A549 (cell line): Measurements from ENCODE around the gene GINS1. TPM values are rescaled to one million over a fixed set of nuclear protein-coding genes. Genes with fewer than 3 reads are reported as not detected.
"Not testable (repeated sequence)": the region's sequence is repeated elsewhere in the genome, so short reads cannot be mapped to it uniquely, and the experiment has no call there.

ENCODE experiments used
- ATAC-seq, 2 experiments: fragments of 200-7000 bp in 1 of 2; fragments of >200 bp in 1 of 2; cut with Nextera tagmentation in 1 of 2; cut with Tn5 transposase in 1 of 2; 3 replicates each; pipeline versions ENCODE4 v1.8.0 to v1.9.1; 2018 to 2020; ENCODE audit warnings: mild to moderate bottlenecking in 1 of 2, moderate library complexity in 1 of 2
- CTCF ChIA-PET: fragments of 300-600 bp; sonication (Branson Sonifier 250); formaldehyde crosslinking; extraction: SDS; loops from one replicate; lab custom pipeline; 2021; ENCODE audit warnings: antibody characterized with exemption, inconsistent platforms; lab: Yijun Ruan, JAX
- POLR2A ChIA-PET: fragments of 350-600 bp; formaldehyde crosslinking; extraction: SDS; loops from one replicate; lab custom pipeline; 2021; ENCODE audit warnings: antibody characterized with exemption, inconsistent platforms; lab: Yijun Ruan, JAX
- DNase-seq, 2 experiments: peaks; one replicate each; pipeline versions ENCODE4 v3.0.0 to v3.0.0-alpha.2; 2011 to 2016; ENCODE audit warnings: low read depth in 1 of 2, low spot score in 1 of 2
- FAIRE-seq: peaks from 2 replicates; lab custom pipeline; 2011; peaks lifted over from hg19 to GRCh38; lab: Jason Lieb, UNC
- H3K27ac ChIP-seq, 2 experiments: fragments of >200 bp; sonication (Bioruptor Twin); formaldehyde crosslinking; 3 replicates each; pipeline ENCODE4 v1.5.1; 2016 to 2017
- H3K4me1 ChIP-seq: fragments of >200 bp; sonication (Bioruptor Twin); formaldehyde crosslinking; 3 replicates; pipeline ENCODE4 v1.6.1; 2016
- H3K4me2 ChIP-seq: fragments of >200 bp; sonication (Bioruptor Twin); formaldehyde crosslinking; 3 replicates; pipeline ENCODE4 v1.6.1; 2016
- H3K4me3 ChIP-seq: fragments of >200 bp; sonication (Bioruptor Twin); formaldehyde crosslinking; 3 replicates; pipeline ENCODE4 v1.5.1; 2016
- H3K9me3 ChIP-seq: fragments of >200 bp; sonication (Bioruptor Twin); formaldehyde crosslinking; 3 replicates; pipeline ENCODE4 v1.6.1; 2016
- ATOH8 ChIP-seq: fragments of 250-450 bp; sonication (Bioruptor Pico); IDR thresholded peaks from 2 replicates; pipeline ENCODE4 v1.5.0; 2020; ENCODE audit warnings: low read depth, mild to moderate bottlenecking, moderate library complexity
- CBX2 ChIP-seq: fragments of 200-600 bp; sonication (generic); IDR thresholded peaks from 2 replicates; pipeline ENCODE4 v1.6.1; 2016; ENCODE audit warnings: low read depth, mild to moderate bottlenecking, borderline replicate concordance
- CEBPB ChIP-seq, 2 experiments: fragments of >200 bp in 1 of 2; sonication (Bioruptor Twin) in 1 of 2; formaldehyde crosslinking in 1 of 2; IDR thresholded peaks; 2 replicates each; pipeline ENCODE4 v1.6.1; 2012 to 2016
- CHD2 ChIP-seq: fragments of 150-350 bp; IDR thresholded peaks from 2 replicates; pipeline ENCODE4 v1.6.1; 2014; ENCODE audit warnings: low read length; ENCODE audit not compliant: partially characterized antibody
- EHMT2 ChIP-seq: fragments of 200-600 bp; sonication (generic); IDR thresholded peaks from 2 replicates; pipeline ENCODE4 v1.6.1; 2016; ENCODE audit warnings: antibody characterized with exemption, low read depth, mild to moderate bottlenecking, moderate library complexity
- GATA3 ChIP-seq: IDR thresholded peaks from 2 replicates; pipeline ENCODE4 v1.6.1; 2012; ENCODE audit warnings: borderline replicate concordance
- HOXA7 ChIP-seq: fragments of 250-450 bp; sonication (Bioruptor Pico); IDR thresholded peaks from 2 replicates; pipeline ENCODE4 v1.5.0; 2020; ENCODE audit warnings: mild to moderate bottlenecking, moderate library complexity
- HOXB13 ChIP-seq: fragments of 250-450 bp; sonication (Bioruptor Pico); IDR thresholded peaks from 2 replicates; pipeline ENCODE4 v1.5.0; 2020; ENCODE audit warnings: low read depth, mild to moderate bottlenecking, moderate library complexity
- KDM5A ChIP-seq: fragments of 200-600 bp; sonication (generic); IDR thresholded peaks from 2 replicates; pipeline ENCODE4 v1.6.1; 2016; ENCODE audit warnings: antibody characterized with exemption, mild to moderate bottlenecking
- MAFK ChIP-seq: fragments of 450-650 bp; IDR thresholded peaks from 2 replicates; pipeline ENCODE4 v1.6.1; 2014; ENCODE audit not compliant: partially characterized antibody
- MYC ChIP-seq: IDR thresholded peaks from 2 replicates; pipeline ENCODE4 v1.6.1; 2012; ENCODE audit warnings: mild to moderate bottlenecking, inconsistent platforms, low read length, improper control_type of control experiment, borderline replicate concordance
- NFE2L2 ChIP-seq: fragments of 150-350 bp; conservative IDR thresholded peaks from 2 replicates; pipeline ENCODE4 v1.6.1; 2014; ENCODE audit warnings: low read length
- NPAS2 ChIP-seq: fragments of 250-450 bp; sonication (Bioruptor Pico); IDR thresholded peaks from 2 replicates; pipeline ENCODE4 v1.8.0; 2022; ENCODE audit warnings: mild to moderate bottlenecking, moderate library complexity, borderline replicate concordance
- RAD21 ChIP-seq, 2 experiments: fragments of >200 bp in 1 of 2; sonication (Bioruptor Twin) in 1 of 2; formaldehyde crosslinking in 1 of 2; IDR thresholded peaks in 1 of 2; conservative IDR thresholded peaks in 1 of 2; 2 replicates in 1 of 2; 3 replicates in 1 of 2; pipeline ENCODE4 v1.6.1; 2012 to 2018; ENCODE audit warnings: inconsistent platforms in 1 of 2
- RARB ChIP-seq: fragments of 250-450 bp; sonication (Bioruptor Pico); IDR thresholded peaks from 2 replicates; pipeline ENCODE4 v1.8.0; 2021; ENCODE audit warnings: mild to moderate bottlenecking, moderate library complexity
- RCOR1 ChIP-seq: fragments of 150-350 bp; IDR thresholded peaks from 2 replicates; pipeline ENCODE4 v1.6.1; 2014; ENCODE audit warnings: antibody characterized with exemption, low read length, low read depth
- SMC3 ChIP-seq: fragments of >200 bp; sonication (Bioruptor Twin); formaldehyde crosslinking; IDR thresholded peaks from 3 replicates; pipeline ENCODE4 v1.6.1; 2018; ENCODE audit warnings: inconsistent platforms
- TFCP2L1 ChIP-seq: fragments of 250-450 bp; sonication (Bioruptor Pico); IDR thresholded peaks from 2 replicates; pipeline ENCODE4 v1.5.0; 2021; ENCODE audit warnings: mild to moderate bottlenecking
- TP53 ChIP-seq: fragments of 250-450 bp; sonication (Bioruptor Pico); IDR thresholded peaks from 2 replicates; pipeline ENCODE4 v1.5.0; 2021; ENCODE audit warnings: mild to moderate bottlenecking, moderate library complexity
- ZC3H11A ChIP-seq: fragments of 450-650 bp; IDR thresholded peaks from 2 replicates; pipeline ENCODE4 v1.6.1; 2014; ENCODE audit warnings: antibody characterized with exemption, mild to moderate bottlenecking
- ZFP36 ChIP-seq: fragments of 450-650 bp; IDR thresholded peaks from 2 replicates; pipeline ENCODE4 v1.6.1; 2014; ENCODE audit warnings: borderline replicate concordance; ENCODE audit not compliant: partially characterized antibody
- WGBS: methylation state at CpG from one replicate; pipeline ENCODE4 v1.1.6; 2017; ENCODE audit errors: missing lambda C conversion rate; 5-methylcytosine and 5-hydroxymethylcytosine counted together
- polyA plus RNA-seq, 4 experiments: library from polyadenylated mRNA; depleted of rRNA in 3 of 4; stranded (reverse); fragments of >200 nt; fragmentation: RNase III in 1 of 4; extraction: RNeasy Plus Mini Kit Qiagen cat#74134 plus additional on column Dnase treatment in 1 of 4; gene quantifications; 2 replicates in 3 of 4; 3 replicates in 1 of 4; pipeline ENCODE4 v1.2.3, GENCODE V29; 2011 to 2017
- TF ChIP-seq, protein P1 (sequence below): IDR thresholded peaks from 2 replicates; pipeline ENCODE4 v1.6.1; 2012
- TF ChIP-seq, protein P2 (sequence below): fragments of 450-650 bp; IDR thresholded peaks from 2 replicates; pipeline ENCODE4 v1.6.1; 2014; ENCODE audit warnings: antibody characterized with exemption
- TF ChIP-seq, protein P3 (sequence below): fragments of >200 bp; sonication (Bioruptor Twin); formaldehyde crosslinking; IDR thresholded peaks from 3 replicates; pipeline ENCODE4 v1.5.1; 2016

Gene GINS1
- polyA plus RNA-seq, 2 of the 4 experiments (the other 2 are of a cell fraction): 34.2 to 46.4 TPM

DNA sequence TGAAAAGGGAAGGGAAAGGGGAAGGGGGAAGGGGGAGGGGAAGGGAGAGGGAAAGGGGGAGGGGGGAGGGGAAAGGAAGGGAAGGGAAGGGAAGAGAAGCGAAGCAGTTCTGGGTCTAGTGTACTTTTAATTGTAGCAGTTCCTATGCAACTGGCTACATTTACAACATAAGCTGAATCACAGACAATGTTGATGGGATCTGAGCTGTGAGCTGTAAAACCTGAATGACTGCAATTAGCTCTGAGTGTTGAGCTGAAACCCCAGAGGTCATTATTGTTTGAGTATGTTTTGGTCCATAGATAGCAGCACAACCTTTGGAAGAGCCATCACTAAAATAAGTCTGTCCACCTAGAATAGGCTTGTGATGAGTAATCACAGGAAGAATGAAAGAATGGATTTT lies 9.7 kb upstream of the GINS1 start:
- FAIRE-seq: no peak
- CTCF ChIA-PET: interaction anchor here (0.9 to 7.6 kb wide), 28 partner anchors 9 to 402 kb away, joined by 3 to 135 read pairs (median 8); partner anchors contain the start of genes APMAP, GINS1 and PYGB
- no peak for DNase-seq
- Histone ChIP-seq H3K4me3 (no peak overlapping the region), H3K9me3 (peaks cover 15% of the 10 kb centered on the region), H3K4me2 (peak overlapping the region; percentile 5; the same call in 2 of the 3 replicates), H3K4me1 (peaks cover 18% of the 10 kb centered on the region), H3K27ac (peak overlapping the region; percentile 46; a peak in 5 of 6 replicates)
- no peak for ATAC-seq
- POLR2A ChIA-PET: interaction anchor here (1.1 to 1.9 kb wide), 2 partner anchors 87 to 404 kb away, joined by 3 to 5 read pairs; no protein-coding TSS in a partner anchor
- TF ChIP-seq NPAS2: no peak
- TF ChIP-seq ZC3H11A: no peak
- TF ChIP-seq MAFK: no peak
- no peak for TF ChIP-seq KDM5A
- no peak for TF ChIP-seq CHD2
- no peak for TF ChIP-seq HOXB13 (CRISPR knock-in tag)
- TF ChIP-seq CEBPB (IDR thresholded peaks at IDR 0.05): no peak
- 78% methylated on average over 1 of the region's 1 CpG for WGBS

GRCh38 chr20:25398376-25399036 lies 9.0 kb upstream of the GINS1 start:
- peak overlapping the region; percentile 5; the same call in 2 of the 3 replicates for H3K4me2 ChIP-seq
- FAIRE-seq (no peak), ATAC-seq (no peak; a peak in 2 of 6 replicates), DNase-seq (no peak)
- no peak overlapping the region for H3K4me3 ChIP-seq
- ChIA-PET CTCF (interaction anchor here (0.7 to 7.6 kb wide), 59 partner anchors 10 to 412 kb away, joined by 3 to 135 read pairs (median 5); partner anchors contain the start of genes APMAP, ENTPD6, GINS1 and PYGB), POLR2A (interaction anchor here (1.0 to 1.9 kb wide), 11 partner anchors 9 to 406 kb away, joined by 3 to 9 read pairs (median 4); partner anchors contain the start of genes APMAP, GINS1 and PYGB)
- peaks cover 18% of the 10 kb centered on the region for H3K4me1 ChIP-seq
- 65% methylated on average over 4 of the region's 4 CpGs for WGBS
- H3K27ac ChIP-seq: peak overlapping the region; percentile 46; a peak in 5 of 6 replicates
- H3K9me3 ChIP-seq: peaks cover 22% of the 10 kb centered on the region
- TF ChIP-seq CHD2: no peak
- TF ChIP-seq, protein P1, sequence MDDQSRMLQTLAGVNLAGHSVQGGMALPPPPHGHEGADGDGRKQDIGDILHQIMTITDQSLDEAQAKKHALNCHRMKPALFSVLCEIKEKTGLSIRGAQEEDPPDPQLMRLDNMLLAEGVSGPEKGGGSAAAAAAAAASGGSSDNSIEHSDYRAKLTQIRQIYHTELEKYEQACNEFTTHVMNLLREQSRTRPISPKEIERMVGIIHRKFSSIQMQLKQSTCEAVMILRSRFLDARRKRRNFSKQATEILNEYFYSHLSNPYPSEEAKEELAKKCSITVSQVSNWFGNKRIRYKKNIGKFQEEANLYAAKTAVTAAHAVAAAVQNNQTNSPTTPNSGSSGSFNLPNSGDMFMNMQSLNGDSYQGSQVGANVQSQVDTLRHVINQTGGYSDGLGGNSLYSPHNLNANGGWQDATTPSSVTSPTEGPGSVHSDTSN: no peak
- TF ChIP-seq, protein P2, sequence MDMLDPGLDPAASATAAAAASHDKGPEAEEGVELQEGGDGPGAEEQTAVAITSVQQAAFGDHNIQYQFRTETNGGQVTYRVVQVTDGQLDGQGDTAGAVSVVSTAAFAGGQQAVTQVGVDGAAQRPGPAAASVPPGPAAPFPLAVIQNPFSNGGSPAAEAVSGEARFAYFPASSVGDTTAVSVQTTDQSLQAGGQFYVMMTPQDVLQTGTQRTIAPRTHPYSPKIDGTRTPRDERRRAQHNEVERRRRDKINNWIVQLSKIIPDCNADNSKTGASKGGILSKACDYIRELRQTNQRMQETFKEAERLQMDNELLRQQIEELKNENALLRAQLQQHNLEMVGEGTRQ: no peak
- TF ChIP-seq ZC3H11A: no peak
- TF ChIP-seq ATOH8: no peak
- no peak for TF ChIP-seq ZFP36
- TF ChIP-seq RCOR1: no peak
- no peak for TF ChIP-seq NFE2L2
- no peak for TF ChIP-seq TP53
- no peak for TF ChIP-seq MYC
- no peak for TF ChIP-seq EHMT2
- no peak for TF ChIP-seq HOXA7 (CRISPR knock-in tag)
- TF ChIP-seq TFCP2L1 (CRISPR knock-in tag): no peak
- no peak for TF ChIP-seq RARB (CRISPR knock-in tag)
- TF ChIP-seq, all 56 proteins: peak for 0

GRCh38 chr20:25399037-25399430 lies 8.4 kb upstream of the GINS1 start:
- H3K4me1 ChIP-seq: peaks cover 18% of the 10 kb centered on the region
- H3K4me2 ChIP-seq: peak overlapping the region; percentile 5; the same call in 2 of the 3 replicates
- H3K4me3 ChIP-seq: no peak overlapping the region
- ChIA-PET POLR2A (interaction anchor here (1.0 to 1.9 kb wide), 11 partner anchors 8 to 406 kb away, joined by 3 to 9 read pairs (median 4); partner anchors contain the start of genes APMAP, GINS1 and PYGB), CTCF (interaction anchor here (0.7 to 7.6 kb wide), 63 partner anchors 8 to 413 kb away, joined by 3 to 135 read pairs (median 5); partner anchors contain the start of genes ABHD12, APMAP, ENTPD6 and GINS1)
- peaks cover 27% of the 10 kb centered on the region for H3K9me3 ChIP-seq
- 3% methylated on average over 5 of the region's 5 CpGs for WGBS
- H3K27ac ChIP-seq: peak overlapping the region; percentile 46; a peak in 5 of 6 replicates
- DNase-seq (peak; percentile 77 to 81), FAIRE-seq (peak; percentile 51), ATAC-seq (peak; percentile 99)
- peak; percentile 94 to 95 for TF ChIP-seq RAD21 (conservative IDR thresholded peaks at IDR 0.05 in 1 of 2, IDR thresholded peaks at IDR 0.05 in 1 of 2)
- TF ChIP-seq, protein P3, sequence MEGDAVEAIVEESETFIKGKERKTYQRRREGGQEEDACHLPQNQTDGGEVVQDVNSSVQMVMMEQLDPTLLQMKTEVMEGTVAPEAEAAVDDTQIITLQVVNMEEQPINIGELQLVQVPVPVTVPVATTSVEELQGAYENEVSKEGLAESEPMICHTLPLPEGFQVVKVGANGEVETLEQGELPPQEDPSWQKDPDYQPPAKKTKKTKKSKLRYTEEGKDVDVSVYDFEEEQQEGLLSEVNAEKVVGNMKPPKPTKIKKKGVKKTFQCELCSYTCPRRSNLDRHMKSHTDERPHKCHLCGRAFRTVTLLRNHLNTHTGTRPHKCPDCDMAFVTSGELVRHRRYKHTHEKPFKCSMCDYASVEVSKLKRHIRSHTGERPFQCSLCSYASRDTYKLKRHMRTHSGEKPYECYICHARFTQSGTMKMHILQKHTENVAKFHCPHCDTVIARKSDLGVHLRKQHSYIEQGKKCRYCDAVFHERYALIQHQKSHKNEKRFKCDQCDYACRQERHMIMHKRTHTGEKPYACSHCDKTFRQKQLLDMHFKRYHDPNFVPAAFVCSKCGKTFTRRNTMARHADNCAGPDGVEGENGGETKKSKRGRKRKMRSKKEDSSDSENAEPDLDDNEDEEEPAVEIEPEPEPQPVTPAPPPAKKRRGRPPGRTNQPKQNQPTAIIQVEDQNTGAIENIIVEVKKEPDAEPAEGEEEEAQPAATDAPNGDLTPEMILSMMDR: peak; percentile 90
- TF ChIP-seq SMC3: peak; percentile 96
- no peak for TF ChIP-seq GATA3
- no peak for TF ChIP-seq CBX2

DNA sequence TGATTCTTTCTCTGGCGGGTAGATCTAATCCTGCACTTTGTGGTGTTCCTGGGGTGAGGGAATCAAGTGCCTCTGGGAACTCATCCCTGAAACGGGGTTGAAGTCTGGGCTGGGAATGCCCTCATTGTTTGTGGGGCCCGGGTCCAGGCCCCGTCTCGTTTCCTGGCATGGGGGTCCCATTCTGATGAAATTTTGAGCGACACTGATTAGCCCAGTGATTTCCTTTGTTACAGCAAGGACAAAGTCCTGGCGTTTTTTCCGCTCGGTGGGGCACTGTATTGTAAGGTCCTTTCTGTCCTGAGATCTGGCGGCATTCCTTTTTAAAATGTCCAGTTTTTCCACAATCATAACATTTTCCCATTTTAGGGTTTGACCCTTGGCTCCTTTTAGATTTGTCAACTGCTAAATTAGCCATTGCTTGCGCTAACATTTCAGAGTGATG lies 7.2 kb upstream of the GINS1 start:
- POLR2A ChIA-PET: interaction anchor here (1.6 kb wide), 1 partner anchor 177 kb away, joined by 5 read pairs; no protein-coding TSS in a partner anchor
- CTCF ChIA-PET: interaction anchor here (1.0 to 7.6 kb wide), 15 partner anchors 55 to 405 kb away, joined by 3 to 135 read pairs (median 14); partner anchors contain the start of genes APMAP, ENTPD6 and PYGB
- WGBS: 63% methylated on average over 11 of the region's 11 CpGs

More for the DNA sequence above, 7.2 kb upstream of the GINS1 start:
- H3K27ac ChIP-seq, H3K4me2 ChIP-seq, DNase-seq, FAIRE-seq, H3K4me3 ChIP-seq, ATAC-seq: not testable (repeated sequence)
- Histone ChIP-seq H3K4me1 (peaks cover 18% of the 10 kb centered on the region), H3K9me3 (peaks cover 33% of the 10 kb centered on the region)
